LNCAP (cell line): ENCODE measurements around the gene NKIRAS1.

Experiments
- TF ChIP-seq, protein P1 (sequence below): fragments of 450-650 bp; IDR thresholded peaks from 2 replicates; pipeline ENCODE4 v1.5.1; 2017; ENCODE audit warnings: mild to moderate bottlenecking

The NKIRAS1 gene

GRCh38 chr3:23867838-23868237, 49.0 kb downstream of the NKIRAS1 start:
- TF ChIP-seq, protein P1, sequence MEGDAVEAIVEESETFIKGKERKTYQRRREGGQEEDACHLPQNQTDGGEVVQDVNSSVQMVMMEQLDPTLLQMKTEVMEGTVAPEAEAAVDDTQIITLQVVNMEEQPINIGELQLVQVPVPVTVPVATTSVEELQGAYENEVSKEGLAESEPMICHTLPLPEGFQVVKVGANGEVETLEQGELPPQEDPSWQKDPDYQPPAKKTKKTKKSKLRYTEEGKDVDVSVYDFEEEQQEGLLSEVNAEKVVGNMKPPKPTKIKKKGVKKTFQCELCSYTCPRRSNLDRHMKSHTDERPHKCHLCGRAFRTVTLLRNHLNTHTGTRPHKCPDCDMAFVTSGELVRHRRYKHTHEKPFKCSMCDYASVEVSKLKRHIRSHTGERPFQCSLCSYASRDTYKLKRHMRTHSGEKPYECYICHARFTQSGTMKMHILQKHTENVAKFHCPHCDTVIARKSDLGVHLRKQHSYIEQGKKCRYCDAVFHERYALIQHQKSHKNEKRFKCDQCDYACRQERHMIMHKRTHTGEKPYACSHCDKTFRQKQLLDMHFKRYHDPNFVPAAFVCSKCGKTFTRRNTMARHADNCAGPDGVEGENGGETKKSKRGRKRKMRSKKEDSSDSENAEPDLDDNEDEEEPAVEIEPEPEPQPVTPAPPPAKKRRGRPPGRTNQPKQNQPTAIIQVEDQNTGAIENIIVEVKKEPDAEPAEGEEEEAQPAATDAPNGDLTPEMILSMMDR: no peak

DNA sequence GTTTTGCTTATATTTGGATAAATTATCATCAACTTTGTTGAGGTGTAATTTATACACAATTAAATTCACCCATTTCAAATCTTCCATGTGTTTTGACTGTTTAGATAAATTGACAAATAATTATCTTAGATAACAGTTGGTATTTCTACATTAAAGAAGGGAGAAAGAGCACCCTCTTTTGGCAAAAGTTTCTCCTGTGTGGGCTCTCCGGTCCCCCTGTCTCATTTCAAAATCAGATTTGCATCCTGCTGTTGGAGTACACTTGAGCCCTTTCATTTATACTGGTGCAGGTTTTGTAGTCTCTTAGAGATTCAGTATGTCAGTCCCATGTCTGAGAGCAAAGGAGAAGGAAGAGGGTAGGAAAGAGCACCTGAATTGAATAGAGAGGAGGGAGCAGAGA, 49.4 kb downstream of the NKIRAS1 start:
- TF ChIP-seq, protein P1: no peak; the same call in 1 of the 2 replicates

DNA sequence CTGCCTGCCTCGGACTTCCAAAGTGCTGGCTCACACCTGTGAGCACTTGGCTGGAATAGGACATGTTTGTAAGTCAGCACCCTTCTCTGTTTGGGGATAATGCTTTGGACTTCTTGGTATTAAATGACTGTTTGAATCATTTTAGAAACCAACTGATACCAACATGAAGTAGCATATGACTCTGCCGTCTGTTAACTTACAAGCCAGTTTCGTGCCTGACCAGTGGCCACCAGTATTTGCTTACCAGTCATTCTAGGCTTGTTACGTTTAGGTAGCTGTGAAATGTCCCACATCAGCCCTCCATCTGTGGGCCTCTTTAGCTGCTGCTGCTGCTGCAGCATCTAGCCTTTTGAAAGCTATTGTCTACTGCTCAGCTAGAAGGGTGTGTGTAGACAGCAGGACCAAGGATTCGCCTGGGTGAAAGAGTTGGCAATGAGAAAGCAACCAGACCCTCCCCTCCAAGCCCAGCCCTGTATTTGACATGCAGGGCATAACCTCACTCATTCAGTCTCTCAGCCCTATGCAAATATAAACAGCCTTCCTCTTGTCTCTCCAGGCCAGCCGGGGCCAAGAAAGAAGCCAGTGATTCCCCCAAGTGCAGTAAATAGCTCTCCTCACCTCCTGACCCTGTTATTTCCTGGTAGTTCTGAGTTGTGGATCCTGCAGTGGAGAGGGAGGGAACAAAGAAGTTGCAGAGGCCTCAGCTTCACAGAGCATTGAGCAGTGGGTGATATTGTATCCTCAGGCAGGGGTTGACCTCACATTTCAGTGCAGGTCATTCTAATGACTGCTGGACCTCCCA, 51.0 kb downstream of the NKIRAS1 start:
- TF ChIP-seq, protein P1: no peak

- TF ChIP-seq, protein P1: no peak
These were observed 51.9 kb downstream of the NKIRAS1 start for GRCh38 chr3:23864931-23865330.

DNA sequence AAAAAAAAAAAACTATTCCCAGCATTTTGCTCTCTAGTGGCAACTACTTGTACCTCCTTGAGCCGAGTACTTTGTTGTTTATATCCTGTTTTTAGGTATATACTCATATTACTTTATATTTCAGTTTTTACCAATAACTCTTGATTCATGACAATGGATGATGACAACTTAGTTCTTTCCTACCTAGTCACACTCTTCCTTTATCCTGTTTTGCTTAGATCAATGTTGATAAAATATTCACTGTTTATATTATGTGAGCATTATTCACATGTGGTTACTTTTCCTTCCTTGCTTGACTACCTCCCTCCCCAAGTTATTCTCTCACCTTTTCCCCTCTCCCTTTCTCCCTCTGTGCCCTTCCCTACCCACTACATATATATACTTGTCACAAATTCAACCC, 53.7 kb downstream of the NKIRAS1 start:
- TF ChIP-seq, protein P1: no peak

DNA sequence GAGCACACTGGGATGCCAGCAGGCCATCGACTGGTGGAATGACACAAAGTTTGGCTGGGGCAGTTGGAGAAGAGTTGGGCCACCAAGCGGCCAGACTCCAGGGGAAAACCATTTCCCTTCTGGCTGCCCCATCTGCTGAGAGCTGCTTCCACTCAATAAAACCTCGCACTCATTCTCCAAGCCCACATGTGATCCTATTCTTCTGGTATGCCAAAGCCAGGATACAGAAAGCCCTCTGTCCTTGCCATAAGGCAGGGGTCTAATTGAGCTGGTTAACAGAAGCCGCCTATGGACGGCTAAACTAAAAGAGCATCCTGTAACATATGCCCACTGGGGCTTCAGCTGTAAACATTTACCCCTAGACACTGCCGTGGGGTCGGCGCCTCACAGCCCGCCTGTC, 55.1 kb downstream of the NKIRAS1 start:
- TF ChIP-seq, protein P1: no peak

DNA sequence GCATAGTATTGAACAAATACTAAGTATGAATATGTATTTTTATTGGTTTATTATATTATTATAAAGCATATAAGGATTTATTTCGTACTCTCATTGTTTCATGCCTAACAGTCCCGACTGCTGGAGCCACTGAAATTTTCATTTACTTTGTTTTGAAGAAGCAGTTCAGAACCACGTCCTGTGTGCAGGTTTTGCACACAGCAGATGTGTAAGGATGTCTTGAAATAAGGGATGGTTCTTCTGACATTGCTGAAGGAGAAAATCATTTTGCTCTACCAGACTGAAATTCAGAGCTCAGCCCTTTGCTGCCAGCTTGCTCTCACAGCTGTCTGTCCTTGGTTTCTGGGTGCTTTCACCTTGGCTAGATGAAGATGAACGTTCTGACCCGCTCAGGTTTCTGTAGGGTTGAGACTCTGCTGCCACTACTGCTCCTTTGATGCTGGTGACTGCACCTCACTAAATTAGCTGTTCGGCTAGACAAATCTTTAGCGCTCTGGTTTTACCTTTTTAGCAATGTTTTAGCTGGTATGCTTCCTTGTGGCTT, 56.9 kb downstream of the NKIRAS1 start:
- TF ChIP-seq, protein P1: no peak
